Kasumi-1 (cell line): ENCODE results near the gene NUTM1.
"Not testable (repeated sequence)": the region's sequence is repeated elsewhere in the genome, so short reads cannot be mapped to it uniquely, and the experiment has no call there.

Source experiments
- DNase-seq, 2 experiments: peaks; one replicate each; lab custom pipeline; 2025; lab: John Stamatoyannopoulos, UW

Gene NUTM1

GRCh38 chr15:34336231-34336990 is 6.7 kb upstream of the NUTM1 start:
- peak in 1 of 2 experiments; percentile 1 for DNase-seq

- no peak for DNase-seq
These were observed 6.0 kb upstream of the NUTM1 start for GRCh38 chr15:34336991-34337556.

GRCh38 chr15:34337557-34338306 is 5.4 kb upstream of the NUTM1 start, which contains the start of gene SLC12A6:
SLC12A6 (minus strand) TSS chr15:34337781; CDS start chr15:34336680, 1,101 bp downstream.
- DNase-seq, result peak; percentile 60 to 66

GRCh38 chr15:34338347-34338746 is 4.8 kb upstream of the NUTM1 start:
- no peak for DNase-seq

GRCh38 chr15:34339946-34340345 is 3.2 kb upstream of the NUTM1 start:
- no peak for DNase-seq

GRCh38 chr15:34341381-34342212 is 1.5 kb upstream of the NUTM1 start:
- DNase-seq, result no peak

- DNase-seq, result not testable (repeated sequence)
These were observed 840 bp upstream of the NUTM1 start for GRCh38 chr15:34342213-34342736.

- no peak for DNase-seq
These were observed 5.0 kb downstream of the NUTM1 start for GRCh38 chr15:34347951-34348638.

- DNase-seq, result no peak
These were observed 5.7 kb downstream of the NUTM1 start for GRCh38 chr15:34348735-34349300.

GRCh38 chr15:34349769-34350168 is 6.7 kb downstream of the NUTM1 start:
- DNase-seq, result no peak

GRCh38 chr15:34352996-34353395 is 9.9 kb downstream of the NUTM1 start:
- not testable (repeated sequence) for DNase-seq

GRCh38 chr15:34353627-34354026 is 10.5 kb downstream of the NUTM1 start:
- DNase-seq, result no peak

GRCh38 chr15:34354286-34354685 is 11.2 kb downstream of the NUTM1 start:
- DNase-seq, result no peak

GRCh38 chr15:34355241-34355640 is 12.1 kb downstream of the NUTM1 start:
- no peak for DNase-seq

- DNase-seq, result no peak
These were observed 14.5 kb downstream of the NUTM1 start for GRCh38 chr15:34357653-34358052.

- peak in 1 of 2 experiments; percentile 1 for DNase-seq
These were observed 15.3 kb downstream of the NUTM1 start for GRCh38 chr15:34358367-34358766.

- no peak for DNase-seq
These were observed 15.8 kb downstream of the NUTM1 start for GRCh38 chr15:34358948-34359347.

GRCh38 chr15:34359416-34359815 is 16.3 kb downstream of the NUTM1 start:
- no peak for DNase-seq

GRCh38 chr15:34360298-34360697 is 17.2 kb downstream of the NUTM1 start:
- DNase-seq, result no peak

- no peak for DNase-seq
These were observed 18.2 kb downstream of the NUTM1 start for GRCh38 chr15:34361278-34361677.
